Neural progenitor cell (in vitro differentiated cells): ENCODE data around the gene ADAMTSL1.

Experiments
- CTCF ChIP-seq: fragments of 200-600 bp; sonication (generic); IDR thresholded peaks from 2 replicates; pipeline ENCODE4 v1.5.1; 2017; ENCODE audit warnings: antibody characterized with exemption, mild to moderate bottlenecking
- EZH2 ChIP-seq: fragments of 200-600 bp; sonication (generic); IDR thresholded peaks from 2 replicates; pipeline ENCODE4 v1.6.1; 2017; ENCODE audit warnings: antibody characterized with exemption, mild to moderate bottlenecking, moderate library complexity
- EZH2phosphoT487 ChIP-seq: fragments of 200-600 bp; sonication (generic); IDR thresholded peaks from 2 replicates; pipeline ENCODE4 v1.6.1; 2017; ENCODE audit warnings: antibody characterized with exemption

- no peak for TF ChIP-seq CTCF
- TF ChIP-seq EZH2 = no peak
- no peak for TF ChIP-seq EZH2phosphoT487
These were observed 7.9 kb upstream of the ADAMTSL1 start for GRCh38 chr9:18466101-18466500.
